ENCODE results near the gene RMDN3.

The RMDN3 gene

DNA sequence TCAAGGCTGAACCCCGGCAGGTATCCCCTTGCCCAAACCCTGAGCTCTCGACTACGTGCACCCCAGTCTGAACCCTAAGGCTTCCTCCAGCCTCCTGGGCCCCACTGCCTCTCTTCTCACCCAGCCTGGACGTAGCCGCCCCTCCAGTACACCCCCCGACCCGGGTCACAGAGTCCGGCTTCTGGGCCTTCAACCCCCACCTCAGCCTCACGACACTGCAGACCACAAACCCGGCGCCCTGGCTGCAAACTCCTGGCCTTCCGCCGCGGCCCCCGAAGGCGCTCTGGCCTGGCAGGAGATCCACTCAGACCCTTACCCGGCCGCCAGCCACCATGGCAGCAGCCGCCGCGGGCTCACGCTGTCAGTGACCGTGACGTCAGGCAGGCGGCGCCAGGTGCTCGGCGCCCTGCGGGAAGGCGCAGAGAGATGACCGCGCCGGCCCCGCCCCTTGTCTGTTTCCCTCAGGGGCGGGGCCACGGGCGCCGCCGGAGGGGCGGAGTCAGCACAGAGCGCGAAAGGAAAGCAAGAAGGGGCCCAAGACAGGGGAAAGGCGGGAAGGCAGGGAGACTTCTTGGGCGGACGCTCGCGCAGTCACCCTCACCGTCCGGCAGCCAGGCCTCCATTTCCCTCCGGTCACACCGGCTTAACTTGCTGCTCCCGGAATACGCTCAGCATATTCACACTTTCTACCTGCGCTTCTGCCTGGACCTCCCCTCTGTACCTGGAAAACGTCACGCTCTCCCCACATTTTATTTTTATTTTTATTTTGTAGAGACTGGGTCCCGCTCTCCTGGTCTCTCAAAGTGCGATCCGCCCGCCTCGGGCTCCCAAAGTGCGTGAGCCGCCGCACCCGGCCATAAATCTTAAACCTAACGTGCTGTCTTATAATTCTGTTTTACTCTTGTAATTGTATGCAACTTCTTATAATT is at the start of gene RMDN3:
TSS of gene RMDN3 (minus strand) at position 372 of the 929 bp plus-strand sequence. CDS start 471 bp downstream, outside the sequence.
- peak; percentile 82 for DNase-seq (ENCODE audit: low read depth)

- no peak for DNase-seq (ENCODE audit: low read depth)
Measured at GRCh38 chr15:40803688-40804087, 48.6 kb upstream of the RMDN3 start.

- DNase-seq (ENCODE audit: low read depth): no peak
Measured at GRCh38 chr15:40803076-40803475, 48.0 kb upstream of the RMDN3 start.

DNA sequence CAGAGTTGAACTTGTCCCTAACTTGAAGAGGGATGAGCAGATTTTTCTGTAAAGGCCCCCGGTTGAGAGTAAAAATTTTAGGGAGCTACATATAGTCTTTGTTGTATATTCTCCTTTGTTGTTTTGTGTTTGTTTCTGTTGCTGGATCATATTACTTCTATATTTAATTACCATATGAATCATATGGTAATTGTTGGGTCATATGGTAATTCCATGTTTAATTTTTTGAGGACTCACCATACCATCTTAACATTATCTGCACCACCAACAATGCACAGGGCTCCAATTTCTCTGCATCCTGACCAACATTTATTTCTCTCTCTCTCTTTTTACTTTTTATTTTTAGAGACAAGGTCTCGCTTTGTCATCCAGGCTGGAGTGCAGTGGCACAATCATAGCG is 44.5 kb upstream of the RMDN3 start:
- DNase-seq (ENCODE audit: low read depth): no peak

- no peak for DNase-seq (ENCODE audit: low read depth)
Measured at GRCh38 chr15:40796512-40796911, 41.5 kb upstream of the RMDN3 start.

GRCh38 chr15:40796041-40796440 is 41.0 kb upstream of the RMDN3 start:
- no peak for DNase-seq (ENCODE audit: low read depth)

DNA sequence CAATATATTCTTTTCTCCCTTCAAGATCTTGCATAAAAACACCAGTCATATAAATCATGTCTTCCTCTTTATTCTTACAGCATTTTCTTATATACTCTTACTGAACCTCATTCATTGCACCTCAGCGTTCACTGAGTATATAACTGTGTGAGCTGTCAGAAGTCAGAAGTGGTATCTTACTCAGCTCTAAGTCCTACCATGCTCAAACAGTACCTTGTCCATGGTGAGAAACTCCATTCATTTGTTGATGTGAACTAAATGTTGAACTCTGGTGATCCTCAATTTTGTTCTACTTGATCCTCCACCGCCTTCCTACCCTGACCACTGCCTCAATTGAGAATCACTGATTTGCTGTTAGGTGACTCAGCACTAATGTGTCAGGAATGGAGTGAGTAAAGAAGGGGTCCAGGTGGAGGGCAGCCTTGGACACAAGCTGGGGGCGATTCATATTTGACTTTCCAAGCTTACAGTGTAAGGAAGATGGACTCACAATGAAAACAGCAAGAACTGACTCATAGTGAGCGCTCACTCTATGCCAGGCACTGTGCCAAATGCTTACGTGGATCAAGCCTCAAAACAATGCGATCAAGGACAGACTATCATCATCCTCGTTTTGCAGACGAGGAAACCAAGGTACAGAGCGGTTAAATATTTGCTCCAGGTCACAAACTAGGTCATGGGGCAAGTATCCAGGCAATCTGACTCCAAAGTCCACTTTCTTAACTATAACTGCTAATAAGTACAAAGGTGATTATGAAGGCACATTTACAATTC is 38.3 kb upstream of the RMDN3 start:
- no peak for DNase-seq (ENCODE audit: low read depth)

DNA sequence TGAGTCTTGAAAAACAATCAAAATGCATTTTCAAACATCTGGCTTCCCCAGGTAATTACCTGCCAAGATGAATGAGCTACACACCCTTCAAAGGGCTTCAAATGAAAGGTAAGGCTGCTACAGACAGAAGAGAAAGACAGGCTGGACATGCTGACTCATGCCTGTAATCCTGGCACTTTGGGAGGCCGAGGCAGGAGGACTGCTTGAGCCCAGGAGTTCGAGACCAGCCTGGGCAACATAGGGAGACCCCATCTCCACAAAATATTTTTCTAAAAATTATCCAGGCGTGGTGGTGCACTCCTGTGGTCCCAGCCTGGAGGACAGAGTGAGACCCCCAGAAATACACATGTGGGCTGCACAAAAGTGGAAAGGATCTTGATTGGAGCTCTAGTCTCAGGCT is 37.3 kb upstream of the RMDN3 start:
- no peak for DNase-seq (ENCODE audit: low read depth)

DNA sequence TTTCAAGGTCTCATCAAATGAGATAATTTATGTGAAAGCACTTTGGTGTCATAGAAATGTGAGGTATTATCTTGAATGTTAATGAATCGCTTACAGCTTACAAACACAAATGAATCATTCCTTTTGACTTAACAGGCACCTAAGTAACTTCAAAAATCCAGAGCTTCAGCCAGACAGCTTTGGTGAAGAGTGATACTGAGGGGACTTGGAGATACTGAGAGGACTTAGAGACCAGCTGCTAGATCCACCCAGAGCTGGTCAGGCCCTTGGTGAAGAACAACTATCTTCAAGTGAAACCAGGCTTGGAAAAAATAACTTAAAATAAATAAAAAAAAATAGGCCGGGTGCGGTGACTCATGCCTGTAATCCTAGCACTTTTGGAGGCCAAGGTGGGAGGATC is 35.7 kb upstream of the RMDN3 start:
- no peak for DNase-seq (ENCODE audit: low read depth)

DNA sequence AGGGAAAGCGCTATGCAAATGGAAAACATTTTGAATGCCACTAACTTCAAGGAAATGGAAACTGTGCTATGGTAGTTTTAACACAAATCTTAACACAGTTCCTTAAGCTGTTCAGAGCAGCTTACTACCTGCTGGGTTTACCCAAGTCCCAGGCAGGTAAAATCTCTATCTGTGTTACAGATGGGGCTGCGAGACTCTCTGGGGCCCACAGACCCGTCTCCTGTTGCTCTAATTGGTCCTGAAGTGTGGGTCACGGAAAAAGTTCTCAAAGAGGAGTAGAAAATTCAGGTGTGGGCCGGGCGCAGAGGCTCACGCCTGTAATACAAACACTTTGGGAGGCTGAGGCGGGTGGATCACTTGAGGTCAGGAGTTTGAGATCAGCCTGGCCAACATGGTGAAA is 34.9 kb upstream of the RMDN3 start:
- DNase-seq (ENCODE audit: low read depth): no peak

- DNase-seq (ENCODE audit: low read depth): no peak
Measured at GRCh38 chr15:40789119-40789518, 34.1 kb upstream of the RMDN3 start.

- DNase-seq (ENCODE audit: low read depth): no peak
Measured at GRCh38 chr15:40787991-40788390, 32.9 kb upstream of the RMDN3 start.

DNA sequence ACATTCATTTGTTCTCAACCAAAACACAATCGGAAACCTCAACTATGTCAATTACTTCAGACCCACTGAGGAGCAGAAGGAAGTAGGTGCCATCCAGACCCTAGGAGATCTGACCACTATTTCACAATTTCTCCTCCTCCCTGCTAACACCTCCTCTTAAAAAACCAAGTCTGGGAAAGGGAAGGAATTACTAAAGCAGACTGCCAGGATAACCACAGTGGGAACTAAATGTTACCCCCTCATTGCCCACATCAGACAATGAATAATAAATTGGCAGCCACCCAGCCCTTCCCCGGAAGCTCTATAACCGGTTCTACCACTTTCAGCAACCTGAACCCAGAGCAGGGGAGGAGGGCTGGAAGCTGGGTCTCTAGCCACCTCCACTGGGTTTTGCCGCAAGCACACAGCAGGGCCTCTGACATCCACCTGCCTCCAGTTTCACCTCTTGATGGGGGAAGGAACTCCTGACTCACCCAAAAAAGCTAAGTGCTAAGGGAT is 32.3 kb upstream of the RMDN3 start:
- DNase-seq (ENCODE audit: low read depth): no peak

DNA sequence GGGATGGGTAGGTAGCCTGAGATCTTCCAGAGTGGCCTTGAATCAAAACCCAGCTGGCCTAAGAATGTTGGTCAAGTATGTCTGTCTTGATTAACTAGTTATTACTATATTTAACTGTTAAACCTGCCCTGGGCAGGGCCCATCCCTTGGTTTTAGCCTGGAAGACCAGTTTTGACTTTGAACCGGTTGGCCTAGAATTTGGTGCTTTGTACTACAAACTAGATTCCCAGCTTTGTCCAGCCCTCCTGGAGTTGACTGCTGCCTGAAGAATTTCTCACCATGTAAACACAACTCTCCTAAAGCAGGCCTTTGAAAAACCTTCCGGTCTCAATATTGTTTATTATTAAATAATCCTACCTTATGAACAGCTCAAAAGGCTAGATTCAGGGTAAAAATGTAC is 30.8 kb upstream of the RMDN3 start:
- no peak for DNase-seq (ENCODE audit: low read depth)

- no peak for DNase-seq (ENCODE audit: low read depth)
Measured at GRCh38 chr15:40785164-40785563, 30.1 kb upstream of the RMDN3 start.

DNA sequence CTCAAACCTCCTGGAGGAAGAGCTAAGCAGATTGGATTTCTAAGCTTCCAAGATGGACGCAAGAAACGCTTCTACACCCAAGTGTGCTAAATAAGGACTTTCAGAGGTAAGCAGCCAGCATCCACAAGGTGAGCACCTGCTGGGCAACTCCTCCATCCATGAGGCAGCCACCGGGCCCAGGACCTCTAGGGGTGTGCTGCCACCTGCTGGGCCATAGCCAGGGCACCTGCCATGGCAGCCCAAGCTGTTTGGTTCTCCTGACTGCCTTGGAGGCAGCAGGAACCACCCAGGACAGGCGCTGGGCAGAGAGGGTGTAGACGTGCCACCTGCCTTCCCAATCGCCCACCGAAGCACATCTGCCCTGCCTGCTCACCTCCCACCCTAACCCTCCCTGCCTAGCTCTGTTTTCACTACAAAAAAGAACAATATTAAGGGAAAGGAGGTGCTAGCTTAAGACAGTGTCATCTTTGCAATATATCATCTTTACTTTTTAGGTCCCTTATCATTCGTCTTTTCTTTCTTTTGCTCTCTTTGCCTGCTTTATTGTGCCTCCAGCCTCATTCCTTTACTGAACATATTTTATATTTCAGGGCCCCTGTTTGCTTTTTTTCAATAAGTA is 27.7 kb upstream of the RMDN3 start:
- DNase-seq (ENCODE audit: low read depth): peak; percentile 52

- DNase-seq (ENCODE audit: low read depth): no peak
Measured at GRCh38 chr15:40776537-40777141, 21.6 kb upstream of the RMDN3 start.

DNA sequence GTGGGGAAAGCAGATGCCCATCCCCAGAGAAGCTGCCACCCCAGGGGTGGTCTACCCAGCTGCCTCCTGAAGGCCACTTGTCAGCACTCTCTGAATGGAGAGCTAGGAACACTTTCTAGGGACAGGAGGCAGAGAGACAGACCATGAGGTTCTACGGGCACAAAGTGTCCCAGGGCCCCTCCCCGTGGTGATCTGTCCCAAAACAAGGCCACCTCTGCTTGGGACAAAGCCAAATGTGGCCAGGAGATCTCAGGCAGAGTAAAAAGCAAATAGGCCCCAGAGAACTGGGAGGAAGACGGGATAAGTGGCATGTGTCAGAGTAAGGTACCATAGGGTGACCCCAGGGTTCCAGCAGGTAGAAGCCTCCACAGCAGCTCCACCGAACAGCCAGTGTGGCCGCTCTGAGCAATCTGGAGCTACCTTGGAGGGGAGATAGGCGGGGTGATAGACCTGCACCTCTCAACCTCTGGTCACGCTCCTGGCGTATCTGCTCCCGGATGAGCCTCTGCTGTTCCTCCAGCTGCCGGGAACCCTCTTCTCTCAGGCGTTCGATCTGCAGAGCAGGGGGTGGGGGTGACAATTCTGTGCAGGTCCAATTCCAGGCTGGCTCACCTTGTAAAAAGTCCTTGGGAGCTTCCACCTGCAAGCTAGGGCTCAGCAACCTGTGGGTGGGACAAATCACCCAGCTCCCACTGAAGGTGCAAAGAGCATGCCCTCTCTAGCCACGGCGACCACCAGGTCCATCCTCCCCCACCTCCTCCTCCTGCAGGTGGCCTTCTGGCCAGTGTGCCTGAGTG is 20.9 kb upstream of the RMDN3 start:
- DNase-seq (ENCODE audit: low read depth): no peak

GRCh38 chr15:40775007-40775406 is 20.0 kb upstream of the RMDN3 start:
- DNase-seq (ENCODE audit: low read depth): no peak

DNA sequence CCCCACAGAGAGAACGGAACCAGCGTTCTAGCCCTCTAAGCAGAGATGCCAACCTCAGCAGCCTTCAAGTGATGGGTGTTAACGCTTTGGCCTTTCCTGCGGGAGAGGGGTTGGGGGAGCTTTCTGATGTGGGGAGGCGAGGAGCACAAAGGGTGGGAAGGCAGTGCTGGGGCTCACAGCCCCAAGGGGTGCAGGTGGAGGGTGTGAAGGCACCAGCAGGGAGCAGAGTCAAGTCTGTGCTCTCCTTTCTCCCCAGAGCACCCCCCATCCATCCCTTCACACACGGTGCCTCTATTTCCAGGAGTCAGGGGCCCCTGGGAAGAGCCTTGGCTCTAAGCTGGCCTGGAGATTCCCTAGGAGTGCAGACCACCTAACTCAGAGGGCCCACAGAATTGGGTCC is 18.8 kb upstream of the RMDN3 start:
- no peak for DNase-seq (ENCODE audit: low read depth)

DNA sequence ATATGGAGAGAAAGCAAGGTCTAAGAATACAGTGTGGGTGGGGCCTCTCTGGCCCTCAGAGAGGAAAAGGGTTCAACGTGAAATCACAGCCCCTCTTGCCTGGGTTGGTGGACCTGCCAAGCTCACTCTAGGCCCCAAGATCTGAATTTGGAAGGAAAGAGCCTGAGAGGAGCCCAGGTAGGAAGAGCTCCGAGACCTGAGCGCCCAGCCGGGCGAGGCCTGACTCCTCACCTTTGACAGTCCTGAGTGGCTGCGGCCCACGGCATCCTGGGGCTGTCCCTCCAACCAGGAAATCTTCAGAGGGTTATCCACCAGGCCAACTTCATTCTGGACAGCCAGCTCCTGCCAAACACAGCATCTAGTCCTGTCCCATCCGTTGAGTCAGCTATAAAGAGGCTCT is 18.4 kb upstream of the RMDN3 start:
- DNase-seq (ENCODE audit: low read depth): no peak

Measured in stimulated activated CD8-positive, alpha-beta memory T cell treated with anti-CD3 and anti-CD28 coated beads, Interleukin-15, amount 100 ng/mL, for 24 hours (primary cell).